ENCODE data around the gene PATJ.
"Not testable (repeated sequence)": the region's sequence is repeated elsewhere in the genome, so short reads cannot be mapped to it uniquely, and the experiment has no call there.

Gene PATJ

DNA sequence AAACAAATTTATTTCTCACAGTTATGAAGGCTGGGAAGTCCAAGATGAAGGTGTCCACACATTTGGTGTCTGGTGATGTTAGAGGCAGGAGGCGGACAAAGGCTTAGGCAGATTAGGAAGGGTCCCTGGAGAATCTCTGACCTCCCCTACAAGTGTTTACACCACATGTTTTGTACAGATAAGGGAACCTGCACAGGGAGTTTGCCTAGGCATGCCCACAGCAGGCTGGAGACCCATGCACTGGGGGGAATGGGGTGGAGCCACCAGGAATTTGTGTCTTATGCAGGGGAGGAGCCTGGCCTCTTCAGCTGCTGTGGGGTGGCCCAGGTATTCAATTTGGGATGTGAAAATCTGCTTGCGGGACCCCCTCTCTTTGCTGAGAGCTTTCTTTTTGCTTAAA, 131.3 kb downstream of the PATJ start:
- no peak overlapping the region for H3K4me3 ChIP-seq (ENCODE audit: low read depth in 1 of 2, low read length in 1 of 2)
- no peaks in the 10 kb centered on the region for H3K27me3 ChIP-seq
- no peak overlapping the region for H3K27ac ChIP-seq
- H3K4me1 ChIP-seq (ENCODE audit: control insufficient read depth in 1 of 2, insufficient read depth in 1 of 2, low read depth in 1 of 2, low read length in 1 of 2) = no peaks in the 10 kb centered on the region
- H3K36me3 ChIP-seq = no peaks in the 10 kb centered on the region
- TF ChIP-seq, protein P1, sequence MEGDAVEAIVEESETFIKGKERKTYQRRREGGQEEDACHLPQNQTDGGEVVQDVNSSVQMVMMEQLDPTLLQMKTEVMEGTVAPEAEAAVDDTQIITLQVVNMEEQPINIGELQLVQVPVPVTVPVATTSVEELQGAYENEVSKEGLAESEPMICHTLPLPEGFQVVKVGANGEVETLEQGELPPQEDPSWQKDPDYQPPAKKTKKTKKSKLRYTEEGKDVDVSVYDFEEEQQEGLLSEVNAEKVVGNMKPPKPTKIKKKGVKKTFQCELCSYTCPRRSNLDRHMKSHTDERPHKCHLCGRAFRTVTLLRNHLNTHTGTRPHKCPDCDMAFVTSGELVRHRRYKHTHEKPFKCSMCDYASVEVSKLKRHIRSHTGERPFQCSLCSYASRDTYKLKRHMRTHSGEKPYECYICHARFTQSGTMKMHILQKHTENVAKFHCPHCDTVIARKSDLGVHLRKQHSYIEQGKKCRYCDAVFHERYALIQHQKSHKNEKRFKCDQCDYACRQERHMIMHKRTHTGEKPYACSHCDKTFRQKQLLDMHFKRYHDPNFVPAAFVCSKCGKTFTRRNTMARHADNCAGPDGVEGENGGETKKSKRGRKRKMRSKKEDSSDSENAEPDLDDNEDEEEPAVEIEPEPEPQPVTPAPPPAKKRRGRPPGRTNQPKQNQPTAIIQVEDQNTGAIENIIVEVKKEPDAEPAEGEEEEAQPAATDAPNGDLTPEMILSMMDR (IDR thresholded peaks at IDR 0.05) = no peak
- no peaks in the 10 kb centered on the region for H3K9me3 ChIP-seq

DNA sequence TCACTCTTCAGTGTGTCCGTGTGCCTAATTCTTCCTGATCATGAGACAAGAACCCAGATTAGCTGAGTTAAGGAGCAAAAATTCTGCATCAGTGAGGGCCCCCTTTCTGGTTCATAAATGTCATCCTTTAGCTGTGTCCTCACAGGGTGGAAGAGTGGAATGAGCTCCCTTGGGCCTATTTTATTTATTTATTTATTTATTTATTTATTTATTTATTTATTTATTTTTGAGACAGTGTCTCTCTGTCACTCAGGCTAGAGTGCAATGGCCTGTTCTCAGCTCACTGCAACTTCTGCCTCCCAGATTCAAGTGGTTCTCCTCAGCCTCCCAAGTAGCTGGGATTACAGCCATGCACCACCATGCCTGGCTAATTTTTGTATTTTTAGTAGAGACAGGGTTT, 131.7 kb downstream of the PATJ start:
- no peaks in the 10 kb centered on the region for H3K4me1 ChIP-seq (ENCODE audit: control insufficient read depth in 1 of 2, insufficient read depth in 1 of 2, low read depth in 1 of 2, low read length in 1 of 2)
- no peaks in the 10 kb centered on the region for H3K9me3 ChIP-seq
- no peaks in the 10 kb centered on the region for H3K36me3 ChIP-seq
- no peak overlapping the region for H3K27ac ChIP-seq
- no peaks in the 10 kb centered on the region for H3K27me3 ChIP-seq
- TF ChIP-seq, protein P1 (IDR thresholded peaks at IDR 0.05) = no peak
- H3K4me3 ChIP-seq (ENCODE audit: low read depth in 1 of 2, low read length in 1 of 2) = no peak overlapping the region

DNA sequence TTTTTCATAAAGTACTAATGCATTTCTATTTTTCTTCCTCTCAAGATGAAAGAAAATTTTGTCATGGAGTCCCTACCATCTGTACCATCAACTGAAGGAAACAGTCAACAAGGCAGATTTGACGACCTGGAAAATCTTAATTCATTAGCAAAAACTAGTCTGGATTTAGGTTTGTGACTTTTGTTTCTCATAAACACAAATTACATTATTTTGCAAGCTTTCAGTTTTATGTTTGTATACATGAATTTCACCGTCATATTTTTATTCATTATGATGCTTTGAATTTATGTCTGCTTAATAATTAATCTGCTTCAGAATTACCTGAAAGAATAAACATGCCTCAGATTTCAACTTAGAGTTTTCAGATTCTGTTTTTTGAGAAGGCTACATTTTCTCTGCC, 132.9 kb downstream of the PATJ start:
- Histone ChIP-seq H3K27me3 (no peaks in the 10 kb centered on the region), H3K4me3 (ENCODE audit: low read depth in 1 of 2, low read length in 1 of 2) (no peak overlapping the region), H3K36me3 (no peaks in the 10 kb centered on the region), H3K9me3 (no peaks in the 10 kb centered on the region), H3K4me1 (ENCODE audit: control insufficient read depth in 1 of 2, insufficient read depth in 1 of 2, low read depth in 1 of 2, low read length in 1 of 2) (no peaks in the 10 kb centered on the region), H3K27ac (no peak overlapping the region)
- TF ChIP-seq, protein P1 (IDR thresholded peaks at IDR 0.05) = no peak

- H3K4me3 ChIP-seq (ENCODE audit: low read depth in 1 of 2, low read length in 1 of 2); H3K36me3 ChIP-seq; H3K27me3 ChIP-seq; H3K27ac ChIP-seq; H3K4me1 ChIP-seq (ENCODE audit: control insufficient read depth in 1 of 2, insufficient read depth in 1 of 2, low read depth in 1 of 2, low read length in 1 of 2); H3K9me3 ChIP-seq: not testable (repeated sequence)
Measured at GRCh38 chr1:61879887-61880474, 137.7 kb downstream of the PATJ start.

- H3K4me3 ChIP-seq (ENCODE audit: low read depth in 1 of 2, low read length in 1 of 2) = no peak overlapping the region
- H3K27me3 ChIP-seq = no peaks in the 10 kb centered on the region
- no peaks in the 10 kb centered on the region for H3K36me3 ChIP-seq
- H3K4me1 ChIP-seq (ENCODE audit: control insufficient read depth in 1 of 2, insufficient read depth in 1 of 2, low read depth in 1 of 2, low read length in 1 of 2) = no peaks in the 10 kb centered on the region
- H3K27ac ChIP-seq = no peak overlapping the region
- no peaks in the 10 kb centered on the region for H3K9me3 ChIP-seq
- TF ChIP-seq, protein P1 (IDR thresholded peaks at IDR 0.05) = no peak
Measured at GRCh38 chr1:61887076-61887867, 145.0 kb downstream of the PATJ start.

DNA sequence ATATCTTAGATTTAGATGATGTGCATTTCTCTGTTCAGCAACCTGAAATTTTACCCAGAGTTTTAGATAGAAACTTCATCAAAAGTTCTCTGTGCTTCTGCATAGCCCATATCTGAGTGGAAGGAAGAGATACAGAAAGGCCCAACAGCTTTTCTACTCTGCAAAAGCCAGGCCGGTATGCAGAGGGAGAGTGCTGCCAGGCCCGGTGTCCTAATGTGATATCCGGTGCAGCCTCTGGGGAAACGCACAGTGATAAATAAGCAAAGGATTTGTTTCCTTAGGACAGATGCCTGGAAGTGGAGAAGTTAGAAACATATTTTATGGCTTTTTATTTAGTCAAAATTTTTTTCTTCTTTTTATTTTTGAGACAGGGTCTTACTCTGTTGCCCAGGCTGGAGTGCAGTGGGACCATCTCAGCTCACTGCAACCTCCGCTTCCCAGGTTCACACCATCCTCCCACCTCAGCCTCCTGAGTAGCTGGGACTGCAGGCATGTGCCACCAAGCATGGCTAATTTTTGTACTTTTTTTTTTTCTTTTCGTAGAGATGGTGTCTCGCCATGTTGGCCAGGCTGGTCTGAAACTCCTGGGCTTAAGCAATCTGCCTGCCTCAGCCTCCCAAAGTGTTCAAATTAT, 145.8 kb downstream of the PATJ start:
- TF ChIP-seq, protein P1 (IDR thresholded peaks at IDR 0.05) = no peak
- Histone ChIP-seq H3K27me3 (no peaks in the 10 kb centered on the region), H3K36me3 (no peaks in the 10 kb centered on the region)

More for the DNA sequence above, 145.8 kb downstream of the PATJ start:
- no peaks in the 10 kb centered on the region for H3K9me3 ChIP-seq
- no peak overlapping the region for H3K4me3 ChIP-seq (ENCODE audit: low read depth in 1 of 2, low read length in 1 of 2)
- no peak overlapping the region for H3K27ac ChIP-seq
- H3K4me1 ChIP-seq (ENCODE audit: control insufficient read depth in 1 of 2, insufficient read depth in 1 of 2, low read depth in 1 of 2, low read length in 1 of 2) = no peaks in the 10 kb centered on the region

Data from neutrophil (primary cell).